ENCODE results near the gene PRKAG2. TPM values are rescaled to one million over a fixed set of nuclear protein-coding genes. Genes with fewer than 3 reads are reported as not detected.
A peak's percentile ranks its signal among the peaks of the same experiment; 100 is the strongest.

The PRKAG2 gene
- total and polyA plus RNA-seq, 2 donors = 37.9 to 71.6 TPM

DNA sequence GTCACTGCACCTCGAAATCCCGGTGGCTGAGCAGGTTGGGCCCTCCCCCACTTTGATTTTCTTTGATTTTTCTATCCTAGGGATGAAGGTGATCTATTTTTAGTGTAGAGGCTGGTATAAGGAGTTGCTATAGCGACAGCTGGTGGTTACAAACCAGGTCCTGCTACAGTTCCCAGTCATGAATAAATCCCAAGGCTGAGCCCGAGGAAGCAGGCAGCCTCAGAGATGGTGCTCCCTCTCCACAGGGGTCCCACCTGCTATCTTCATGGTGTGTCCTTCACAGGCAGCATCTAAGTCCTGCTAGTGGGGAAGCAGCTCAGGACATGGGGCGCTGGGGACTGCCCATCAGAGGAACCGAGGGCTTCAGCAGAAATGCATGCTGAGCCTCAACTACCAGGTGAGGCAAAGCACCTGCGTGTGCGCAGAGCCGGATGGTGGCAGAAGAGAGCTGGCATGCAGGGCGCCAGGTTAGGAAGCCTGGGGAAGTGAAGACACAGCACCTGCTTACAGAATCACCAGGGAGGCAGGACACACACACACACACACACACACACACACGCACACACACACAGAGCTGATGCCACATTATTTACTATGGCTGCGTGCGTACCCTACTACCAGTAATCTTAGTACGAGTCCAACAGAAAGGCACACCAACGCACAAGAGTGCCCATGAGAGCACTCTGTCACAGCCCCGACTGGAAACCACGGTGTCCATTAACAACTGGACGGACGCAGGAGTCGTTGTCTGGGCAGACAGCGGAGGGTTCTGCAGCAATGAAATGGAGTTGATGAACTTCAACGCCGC, 150.9 kb downstream of the PRKAG2 start:
- Histone ChIP-seq H3K4me1 (ENCODE audit: insufficient read depth) (peaks cover 3% of the 10 kb centered on the region), H3K4me3 (ENCODE audit: low read depth, low read length) (no peak overlapping the region), H3K36me3 (ENCODE audit: insufficient read depth) (no peaks in the 10 kb centered on the region), H3K27ac (ENCODE audit: low read depth) (no peak overlapping the region)
- no peak for DNase-seq (ENCODE audit: extremely low spot score)
- WGBS = 76% methylated on average over 23 of the region's 23 CpGs

DNA sequence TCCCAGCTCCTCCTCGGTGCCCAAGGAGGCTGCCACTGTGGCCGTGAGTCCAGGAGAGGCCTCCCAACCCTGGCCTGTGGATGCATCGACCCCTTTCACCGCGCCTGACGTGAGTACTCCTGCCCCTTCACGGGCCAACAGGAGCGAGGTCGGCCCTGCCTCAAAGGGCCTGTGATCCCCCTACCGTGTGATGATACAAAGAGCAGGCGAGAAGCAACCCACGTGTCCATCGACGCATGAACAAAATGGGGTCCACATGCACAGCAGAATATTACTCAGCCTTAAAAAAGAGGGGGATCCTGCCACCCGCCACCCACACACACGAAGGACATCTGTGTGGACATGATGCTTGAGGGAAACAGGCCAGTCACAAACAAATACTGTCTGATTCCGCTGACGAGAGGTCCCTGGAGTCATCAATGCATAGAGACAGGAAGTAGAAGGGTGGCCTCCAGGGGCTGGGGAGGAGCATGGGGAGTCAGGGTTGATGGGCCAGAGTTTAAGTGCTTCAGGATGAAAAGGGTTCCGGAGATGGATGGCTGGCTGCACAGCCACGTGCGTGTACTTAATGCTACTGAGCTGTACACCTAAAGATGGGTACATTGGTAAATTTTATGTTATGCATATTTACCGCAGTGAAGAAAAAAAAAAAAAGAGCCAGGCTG, 151.9 kb downstream of the PRKAG2 start:
- Histone ChIP-seq H3K36me3 (ENCODE audit: insufficient read depth) (no peaks in the 10 kb centered on the region), H3K4me1 (ENCODE audit: insufficient read depth) (peaks cover 3% of the 10 kb centered on the region), H3K4me3 (ENCODE audit: low read depth, low read length) (no peak overlapping the region), H3K27ac (ENCODE audit: low read depth) (no peak overlapping the region)
- DNase-seq (ENCODE audit: extremely low spot score) = no peak
- 92% methylated on average over 22 of the region's 22 CpGs for WGBS

DNA sequence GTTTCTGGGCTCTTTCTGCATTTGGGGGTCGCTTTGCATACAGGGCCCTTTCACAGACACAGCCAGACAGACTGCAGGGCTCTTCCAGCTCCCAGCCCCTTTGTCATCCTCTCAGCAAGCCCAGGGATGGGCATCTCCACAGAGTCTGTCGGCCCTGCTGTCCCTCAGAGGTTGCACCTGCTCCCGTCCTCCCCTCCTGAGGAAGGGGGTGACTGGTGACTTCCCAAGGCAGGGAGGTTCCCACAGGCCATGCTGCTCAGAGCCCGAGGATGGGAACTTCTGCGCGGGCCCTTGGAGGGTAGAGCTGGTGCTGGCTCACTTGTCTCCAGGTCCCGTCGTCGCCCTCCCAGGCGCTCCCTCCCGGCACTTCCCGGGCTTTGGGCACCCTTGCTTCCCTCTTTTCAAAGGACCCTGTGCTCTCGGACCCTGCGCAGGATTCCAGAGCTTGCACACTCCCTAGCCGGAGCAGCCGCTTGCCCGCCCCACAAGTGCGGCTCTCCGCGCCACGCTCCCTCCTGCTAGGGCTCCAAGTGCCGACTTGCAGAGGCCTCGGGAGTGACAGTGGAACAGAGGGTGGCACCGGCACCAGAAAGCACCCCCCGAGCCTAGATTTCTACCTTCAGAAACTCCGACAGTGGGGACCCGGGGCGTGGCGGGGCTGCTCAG, 152.5 kb downstream of the PRKAG2 start:
- no peak overlapping the region for H3K4me3 ChIP-seq (ENCODE audit: low read depth, low read length)
- 91% methylated on average over 29 of the region's 29 CpGs for WGBS
- H3K27ac ChIP-seq (ENCODE audit: low read depth) = no peak overlapping the region
- peaks cover 3% of the 10 kb centered on the region for H3K4me1 ChIP-seq (ENCODE audit: insufficient read depth)
- DNase-seq (ENCODE audit: extremely low spot score) = no peak
- H3K36me3 ChIP-seq (ENCODE audit: insufficient read depth) = no peaks in the 10 kb centered on the region

DNA sequence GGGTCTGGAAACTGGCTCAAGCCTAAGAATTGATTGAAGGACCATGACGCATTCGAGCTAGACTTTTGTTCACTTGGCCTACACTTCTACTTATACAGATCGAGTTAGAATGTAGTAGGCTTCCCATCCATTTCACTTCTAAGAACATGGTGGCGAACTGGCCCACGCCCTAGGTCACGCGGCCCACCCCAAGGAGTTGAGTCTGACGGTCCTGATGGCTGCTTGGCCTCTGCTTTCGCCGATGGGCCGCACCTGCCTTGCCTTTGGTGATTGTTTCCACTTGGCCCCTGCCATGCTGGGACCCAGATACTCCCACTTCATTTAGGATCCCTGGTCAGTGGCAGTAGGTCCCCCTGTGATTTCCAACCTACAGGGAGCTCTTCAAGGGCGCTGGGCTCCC, 153.6 kb downstream of the PRKAG2 start:
- Histone ChIP-seq H3K4me1 (ENCODE audit: insufficient read depth) (peaks cover 3% of the 10 kb centered on the region), H3K27ac (ENCODE audit: low read depth) (no peak overlapping the region), H3K36me3 (ENCODE audit: insufficient read depth) (no peaks in the 10 kb centered on the region), H3K4me3 (ENCODE audit: low read depth, low read length) (no peak overlapping the region)
- DNase-seq (ENCODE audit: extremely low spot score) = no peak
- WGBS = 91% methylated on average over 12 of the region's 12 CpGs

DNA sequence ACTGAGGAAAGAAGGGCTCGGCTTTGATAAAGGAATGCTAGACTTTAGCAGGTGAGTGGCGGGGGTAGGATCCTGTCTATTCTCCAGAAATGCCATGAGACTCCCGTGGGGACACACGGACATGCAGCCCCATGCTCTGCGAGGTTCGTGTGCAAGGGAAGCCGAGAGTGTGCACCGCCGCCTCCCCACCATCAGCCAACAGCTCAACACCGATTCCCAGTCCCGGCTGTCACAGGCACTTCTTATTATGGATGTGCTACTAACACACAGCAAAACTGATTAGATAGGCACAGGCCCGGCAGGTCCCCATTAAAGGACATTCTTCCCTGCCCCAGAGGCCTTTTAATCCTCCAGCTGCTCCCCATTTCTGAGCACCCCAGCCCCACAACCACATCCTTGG, 154.4 kb downstream of the PRKAG2 start:
- no peak overlapping the region for H3K27ac ChIP-seq (ENCODE audit: low read depth)
- 61% methylated on average over 12 of the region's 12 CpGs for WGBS
- no peaks in the 10 kb centered on the region for H3K36me3 ChIP-seq (ENCODE audit: insufficient read depth)
- no peak for DNase-seq (ENCODE audit: extremely low spot score)
- no peak overlapping the region for H3K4me3 ChIP-seq (ENCODE audit: low read depth, low read length)
- peaks cover 3% of the 10 kb centered on the region for H3K4me1 ChIP-seq (ENCODE audit: insufficient read depth)

DNA sequence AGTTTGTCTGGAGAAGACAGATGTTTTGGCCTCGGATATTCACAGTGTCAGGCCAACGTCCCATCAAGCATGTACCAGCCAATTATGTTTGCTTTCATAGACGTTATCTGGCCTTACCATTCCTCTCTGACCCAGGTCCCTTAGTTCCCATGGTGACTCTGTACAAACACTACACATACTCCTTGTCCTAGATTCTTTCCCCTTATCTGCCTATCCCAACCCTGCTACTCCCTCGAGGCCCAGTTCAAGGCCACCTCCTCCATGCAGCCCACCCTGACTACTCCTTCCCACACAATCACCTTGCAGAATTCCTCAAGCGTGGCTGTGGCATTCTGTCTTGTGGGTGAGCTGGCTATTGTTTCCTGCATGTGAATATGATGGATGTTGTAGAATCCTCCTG, 155.2 kb downstream of the PRKAG2 start:
- Histone ChIP-seq H3K4me3 (ENCODE audit: low read depth, low read length) (no peak overlapping the region), H3K4me1 (ENCODE audit: insufficient read depth) (no peaks in the 10 kb centered on the region), H3K27ac (ENCODE audit: low read depth) (no peak overlapping the region), H3K36me3 (ENCODE audit: insufficient read depth) (no peaks in the 10 kb centered on the region)
- DNase-seq (ENCODE audit: extremely low spot score) = no peak
- 56% methylated on average over 5 of the region's 5 CpGs for whole genome bisulfite sequencing

DNA sequence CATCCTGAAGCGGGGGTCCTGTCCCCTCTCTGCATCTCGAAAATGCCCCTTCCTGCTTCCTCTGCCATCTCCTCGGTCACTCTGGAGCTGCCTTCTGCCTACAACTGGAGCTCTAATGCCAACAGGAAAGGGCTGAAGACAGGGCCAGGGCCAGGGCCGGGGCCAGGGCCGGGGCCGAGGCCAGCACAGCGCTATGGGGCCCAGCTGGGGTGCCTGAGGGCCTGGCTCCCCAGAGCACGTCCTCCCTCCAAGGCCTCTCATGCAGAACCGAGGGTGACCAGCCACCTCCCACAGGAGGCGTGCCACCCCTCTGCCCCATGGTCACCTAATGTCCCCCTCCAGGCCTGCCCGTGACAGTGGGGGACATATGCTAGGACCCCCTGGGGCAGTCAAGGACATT, 155.7 kb downstream of the PRKAG2 start:
- H3K4me3 ChIP-seq (ENCODE audit: low read depth, low read length) = no peak overlapping the region
- WGBS = 80% methylated on average over 11 of the region's 11 CpGs
- H3K36me3 ChIP-seq (ENCODE audit: insufficient read depth) = no peaks in the 10 kb centered on the region
- no peak for DNase-seq (ENCODE audit: extremely low spot score)
- no peaks in the 10 kb centered on the region for H3K4me1 ChIP-seq (ENCODE audit: insufficient read depth)
- H3K27ac ChIP-seq (ENCODE audit: low read depth) = peak overlapping the region; percentile 34

DNA sequence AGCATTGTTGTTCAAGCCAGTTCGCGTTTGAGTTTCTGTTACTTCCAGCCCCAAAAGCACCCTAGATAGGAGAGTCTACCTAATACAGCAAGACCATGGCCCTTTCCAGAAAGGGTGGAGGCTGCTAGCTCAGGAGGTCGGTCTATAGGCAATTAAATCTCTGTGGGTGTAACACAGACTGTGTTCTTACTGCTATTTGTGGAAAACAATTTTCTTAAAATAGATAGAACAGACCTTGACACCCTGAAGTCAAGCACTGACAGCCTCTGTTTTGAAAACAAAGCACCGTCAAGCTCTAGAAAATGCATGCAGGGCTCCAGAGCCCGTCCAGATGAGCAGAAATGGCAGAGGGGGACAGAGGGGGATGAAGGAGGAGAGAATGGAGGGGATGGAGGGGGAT, 156.6 kb downstream of the PRKAG2 start:
- Histone ChIP-seq H3K4me3 (ENCODE audit: low read depth, low read length) (no peak overlapping the region), H3K36me3 (ENCODE audit: insufficient read depth) (no peaks in the 10 kb centered on the region), H3K27ac (ENCODE audit: low read depth) (no peak overlapping the region), H3K4me1 (ENCODE audit: insufficient read depth) (no peaks in the 10 kb centered on the region)
- 55% methylated on average over 5 of the region's 5 CpGs for WGBS
- DNase-seq (ENCODE audit: extremely low spot score) = no peak

DNA sequence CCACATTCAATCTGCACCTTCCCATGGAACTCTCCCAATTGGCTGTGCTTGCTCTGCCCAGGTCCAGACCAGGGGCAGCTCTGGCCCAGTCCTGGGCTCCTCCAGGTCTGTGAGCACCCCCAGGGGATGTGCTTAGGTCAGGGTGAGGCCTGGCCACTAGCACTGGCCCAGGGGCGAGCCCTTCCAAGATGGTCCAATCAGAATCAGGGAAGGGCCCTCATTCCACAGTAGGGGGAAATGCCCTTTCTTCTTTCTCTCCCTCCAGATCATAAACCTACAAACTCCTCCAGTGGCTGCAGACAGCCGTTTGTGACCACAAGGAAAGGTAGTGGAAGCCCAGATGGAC, 157.0 kb downstream of the PRKAG2 start:
- no peak for DNase-seq (ENCODE audit: extremely low spot score)
- no peak overlapping the region for H3K27ac ChIP-seq (ENCODE audit: low read depth)
- WGBS = 87% methylated on average over 2 of the region's 2 CpGs
- H3K36me3 ChIP-seq (ENCODE audit: insufficient read depth) = no peaks in the 10 kb centered on the region
- no peak overlapping the region for H3K4me3 ChIP-seq (ENCODE audit: low read depth, low read length)
- H3K4me1 ChIP-seq (ENCODE audit: insufficient read depth) = no peaks in the 10 kb centered on the region

DNA sequence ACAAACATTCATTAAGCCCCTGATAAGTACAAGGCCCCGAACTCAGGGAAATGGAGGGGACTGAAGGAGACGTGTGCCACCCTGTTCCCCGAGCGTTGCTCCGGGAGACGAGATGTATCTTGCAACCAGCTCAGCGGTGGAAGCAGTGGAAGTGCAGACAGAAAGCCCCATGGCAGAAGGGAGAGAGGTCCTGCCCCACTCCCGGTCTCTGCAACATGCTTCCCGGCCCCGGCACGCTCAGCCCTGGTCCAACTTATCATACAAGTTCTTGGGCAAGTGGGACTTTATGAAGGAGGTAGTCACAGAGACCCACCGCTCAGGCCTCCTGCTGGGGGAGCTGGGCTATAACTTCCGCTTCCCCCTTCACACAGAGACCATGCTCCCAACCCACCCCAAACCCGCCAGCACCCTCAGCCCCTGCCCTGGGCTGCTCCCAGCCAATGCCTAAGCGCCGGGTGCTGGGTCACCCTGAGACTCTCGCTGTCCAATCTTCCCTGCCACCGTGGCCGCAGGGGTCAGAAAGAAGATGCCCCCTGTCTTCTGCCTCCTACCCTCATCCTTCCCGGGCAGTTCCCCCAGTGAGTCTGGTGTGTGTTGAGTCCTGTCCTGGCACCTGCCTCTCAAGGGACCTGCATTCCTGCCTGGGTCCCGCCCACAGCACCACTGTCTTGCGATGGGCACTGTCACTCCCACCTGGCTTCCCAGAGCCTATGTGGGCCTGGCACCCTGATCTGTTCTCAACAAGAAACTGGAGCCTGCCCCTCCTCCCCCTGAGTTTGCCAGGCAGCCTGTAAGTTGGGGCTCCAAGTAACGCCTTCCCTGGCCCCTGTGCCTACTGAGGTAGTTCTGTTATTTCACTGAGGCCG, 157.7 kb downstream of the PRKAG2 start:
- no peak overlapping the region for H3K27ac ChIP-seq (ENCODE audit: low read depth)
- no peaks in the 10 kb centered on the region for H3K36me3 ChIP-seq (ENCODE audit: insufficient read depth)
- DNase-seq (ENCODE audit: extremely low spot score) = no peak
- no peaks in the 10 kb centered on the region for H3K4me1 ChIP-seq (ENCODE audit: insufficient read depth)
- WGBS = 90% methylated on average over 24 of the region's 24 CpGs
- H3K4me3 ChIP-seq (ENCODE audit: low read depth, low read length) = no peak overlapping the region

DNA sequence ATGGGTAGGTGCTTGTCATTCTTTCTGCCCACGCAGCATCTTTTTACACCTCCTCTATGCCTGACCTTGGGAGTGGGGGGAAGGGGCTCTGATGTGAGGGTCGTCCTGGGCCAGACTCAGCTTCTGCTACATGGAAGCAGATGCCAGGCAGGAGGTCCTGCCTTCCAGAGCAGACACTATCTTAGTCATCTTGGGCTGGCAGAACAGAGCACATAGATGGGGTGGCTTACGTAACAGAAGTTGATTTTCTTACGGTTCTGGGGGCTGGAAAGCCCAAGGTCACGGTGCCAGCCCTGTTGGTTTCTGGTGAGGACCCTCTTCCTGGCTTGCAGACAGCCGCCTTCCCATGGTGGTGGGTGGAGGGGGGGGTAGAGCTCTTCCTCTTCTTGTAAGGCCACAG, 159.0 kb downstream of the PRKAG2 start:
- Histone ChIP-seq H3K36me3 (ENCODE audit: insufficient read depth) (no peaks in the 10 kb centered on the region), H3K4me1 (ENCODE audit: insufficient read depth) (no peaks in the 10 kb centered on the region), H3K4me3 (ENCODE audit: low read depth, low read length) (no peak overlapping the region), H3K27ac (ENCODE audit: low read depth) (no peak overlapping the region)
- DNase-seq (ENCODE audit: extremely low spot score) = no peak
- 96% methylated on average over 6 of the region's 6 CpGs for WGBS

DNA sequence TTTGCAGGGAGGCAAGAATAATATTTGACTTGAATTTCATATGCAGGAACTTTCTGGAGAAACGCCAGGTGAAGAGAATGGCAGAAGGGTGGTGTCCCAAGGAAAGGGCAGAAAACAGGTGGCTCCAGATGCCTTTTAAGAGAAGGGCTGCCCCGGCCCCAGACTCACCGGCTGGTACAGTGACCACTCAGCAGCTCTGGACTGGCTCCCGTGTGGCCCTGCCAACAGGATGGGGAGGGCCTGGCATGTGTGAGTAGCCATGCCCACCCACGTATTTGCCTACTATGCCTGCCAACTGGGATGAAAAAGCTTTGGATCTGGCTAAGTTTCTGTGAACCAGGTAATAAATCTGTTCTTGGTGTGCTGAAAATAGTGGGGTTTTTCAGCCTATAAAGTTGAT, 159.5 kb downstream of the PRKAG2 start:
- Histone ChIP-seq H3K4me3 (ENCODE audit: low read depth, low read length) (no peak overlapping the region), H3K4me1 (ENCODE audit: insufficient read depth) (no peaks in the 10 kb centered on the region), H3K36me3 (ENCODE audit: insufficient read depth) (no peaks in the 10 kb centered on the region), H3K27ac (ENCODE audit: low read depth) (no peak overlapping the region)
- WGBS = 73% methylated on average over 5 of the region's 5 CpGs
- no peak for DNase-seq (ENCODE audit: extremely low spot score)

DNA sequence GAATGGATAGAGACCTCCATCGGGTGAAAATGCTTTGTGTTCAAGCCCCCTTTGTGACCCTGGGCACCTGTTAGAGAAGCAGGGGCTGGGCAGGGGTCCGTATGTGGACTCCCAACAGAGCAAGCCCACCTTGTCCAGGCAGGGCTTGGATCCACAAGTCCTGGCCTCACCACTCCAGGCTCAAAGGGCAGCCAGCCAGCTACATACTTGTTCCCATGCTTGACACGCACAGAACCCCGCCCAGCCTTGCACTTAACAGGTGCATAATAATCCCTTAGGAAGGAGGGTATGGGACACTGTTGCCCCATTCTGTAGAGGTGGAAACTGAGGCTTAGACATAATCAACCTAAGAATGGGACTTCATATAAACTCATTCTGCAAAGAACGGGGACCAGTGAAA, 160.6 kb downstream of the PRKAG2 start:
- no peaks in the 10 kb centered on the region for H3K36me3 ChIP-seq (ENCODE audit: insufficient read depth)
- no peak overlapping the region for H3K27ac ChIP-seq (ENCODE audit: low read depth)
- H3K4me3 ChIP-seq (ENCODE audit: low read depth, low read length) = no peak overlapping the region
- no peaks in the 10 kb centered on the region for H3K4me1 ChIP-seq (ENCODE audit: insufficient read depth)
- no peak for DNase-seq (ENCODE audit: extremely low spot score)
- 61% methylated on average over 5 of the region's 5 CpGs for WGBS
